GM13976 (cell line): ENCODE data around the gene LGALS7.
A peak's percentile ranks its signal among the peaks of the same experiment; 100 is the strongest.

ENCODE experiments used
- DNase-seq: peaks from one replicate; pipeline ENCODE4 v3.0.0; 2012; ENCODE audit warnings: low spot score
- in situ Hi-C: fragments of 300-500 bp; cut with MboI; formaldehyde crosslinking; loops from one replicate; pipeline ENCODE4 v1.12.0; 2022; ENCODE audit warnings: low sequenced_read_pairs, mixed read lengths, inconsistent platforms; ENCODE audit not compliant: unreplicated experiment
- TF ChIP-seq, protein P1 (sequence below): IDR thresholded peaks from 2 replicates; pipeline ENCODE4 v1.5.1; 2012; ENCODE audit warnings: borderline replicate concordance, mild to moderate bottlenecking; ENCODE audit not compliant: insufficient read depth; ENCODE audit errors: extremely low read depth, missing control alignments, control extremely low read depth

LGALS7 gene

DNA sequence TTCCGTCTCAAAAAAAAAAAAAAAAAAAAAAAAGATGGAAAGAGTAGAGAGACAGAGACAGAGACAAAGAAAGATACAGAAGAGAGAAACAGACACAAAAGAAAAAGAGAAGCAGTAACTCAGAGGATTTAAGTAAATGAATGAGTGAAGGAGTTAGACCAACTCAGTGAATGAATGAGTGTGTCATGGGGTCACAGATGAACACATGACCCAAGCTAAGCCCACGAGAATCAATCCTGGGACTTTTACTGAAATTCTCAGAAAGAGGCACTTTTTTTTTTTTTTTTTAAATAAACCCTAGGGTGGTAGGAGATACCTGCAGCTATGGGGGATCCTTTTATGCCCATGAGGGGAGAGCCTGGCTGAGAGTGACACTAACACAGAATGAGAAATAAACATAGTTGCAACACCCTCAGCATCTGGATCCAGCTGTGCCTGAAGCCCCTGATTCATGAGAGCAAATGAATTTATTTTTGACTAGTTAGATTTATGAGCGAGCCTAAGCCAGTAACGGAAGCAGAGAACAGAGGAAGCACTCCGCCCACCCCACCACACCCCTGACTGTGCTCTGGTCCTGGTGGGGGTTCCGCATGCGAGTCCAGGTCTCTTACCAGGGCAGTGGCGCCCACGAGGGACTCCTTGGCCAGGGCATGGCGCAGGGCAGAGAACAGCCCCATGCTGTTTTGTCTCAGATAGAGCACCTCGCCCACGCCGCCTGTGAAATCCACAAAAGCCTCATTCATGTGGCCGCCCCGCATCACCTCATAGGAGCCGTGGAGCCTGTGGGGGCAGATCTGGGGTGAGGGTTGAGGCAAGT lies 33.7 kb downstream of the LGALS7 start:
- in situ Hi-C loops = no loop called here
- TF ChIP-seq, protein P1, sequence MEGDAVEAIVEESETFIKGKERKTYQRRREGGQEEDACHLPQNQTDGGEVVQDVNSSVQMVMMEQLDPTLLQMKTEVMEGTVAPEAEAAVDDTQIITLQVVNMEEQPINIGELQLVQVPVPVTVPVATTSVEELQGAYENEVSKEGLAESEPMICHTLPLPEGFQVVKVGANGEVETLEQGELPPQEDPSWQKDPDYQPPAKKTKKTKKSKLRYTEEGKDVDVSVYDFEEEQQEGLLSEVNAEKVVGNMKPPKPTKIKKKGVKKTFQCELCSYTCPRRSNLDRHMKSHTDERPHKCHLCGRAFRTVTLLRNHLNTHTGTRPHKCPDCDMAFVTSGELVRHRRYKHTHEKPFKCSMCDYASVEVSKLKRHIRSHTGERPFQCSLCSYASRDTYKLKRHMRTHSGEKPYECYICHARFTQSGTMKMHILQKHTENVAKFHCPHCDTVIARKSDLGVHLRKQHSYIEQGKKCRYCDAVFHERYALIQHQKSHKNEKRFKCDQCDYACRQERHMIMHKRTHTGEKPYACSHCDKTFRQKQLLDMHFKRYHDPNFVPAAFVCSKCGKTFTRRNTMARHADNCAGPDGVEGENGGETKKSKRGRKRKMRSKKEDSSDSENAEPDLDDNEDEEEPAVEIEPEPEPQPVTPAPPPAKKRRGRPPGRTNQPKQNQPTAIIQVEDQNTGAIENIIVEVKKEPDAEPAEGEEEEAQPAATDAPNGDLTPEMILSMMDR = no peak
- DNase-seq = no peak

DNA sequence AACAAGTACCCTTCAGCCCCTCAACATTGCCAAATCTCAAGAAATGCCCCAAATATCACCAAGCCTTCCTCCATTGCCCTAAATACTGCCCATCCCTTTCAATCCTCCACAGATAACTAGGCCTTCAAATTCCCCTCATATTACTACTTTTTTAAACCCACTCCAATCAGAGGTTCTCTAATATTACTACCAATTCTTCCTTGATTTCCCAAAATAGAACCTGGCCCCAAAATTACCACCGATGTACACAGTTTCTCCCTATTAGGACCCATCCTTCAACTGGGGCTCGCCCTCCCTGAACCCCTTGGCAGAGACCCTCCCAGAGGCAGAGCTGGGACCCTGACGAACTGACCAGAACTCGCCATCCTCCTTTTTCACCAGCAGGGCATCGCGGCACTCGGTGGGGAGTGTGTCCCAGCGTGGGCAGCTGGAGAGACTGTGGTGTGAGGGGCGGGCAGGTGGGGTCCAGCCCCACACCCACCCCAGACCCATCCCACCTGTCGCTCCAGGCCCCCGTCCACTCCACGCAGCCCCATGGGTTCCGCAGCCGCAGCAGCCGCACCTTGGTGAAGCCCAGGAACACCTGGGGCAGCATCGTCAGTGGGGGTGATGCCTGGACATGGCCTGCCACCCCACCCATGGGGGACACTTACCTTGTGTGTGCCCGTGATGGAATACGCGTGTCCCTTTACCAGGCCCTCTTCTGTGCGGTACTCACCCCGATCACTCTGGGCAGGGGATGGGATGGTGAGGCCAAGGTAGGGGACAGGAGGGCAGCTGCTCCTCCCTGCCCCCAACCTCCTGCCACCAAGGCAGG lies 35.2 kb downstream of the LGALS7 start:
- TF ChIP-seq, protein P1 = no peak
- in situ Hi-C loops = no loop called here
- no peak for DNase-seq

DNA sequence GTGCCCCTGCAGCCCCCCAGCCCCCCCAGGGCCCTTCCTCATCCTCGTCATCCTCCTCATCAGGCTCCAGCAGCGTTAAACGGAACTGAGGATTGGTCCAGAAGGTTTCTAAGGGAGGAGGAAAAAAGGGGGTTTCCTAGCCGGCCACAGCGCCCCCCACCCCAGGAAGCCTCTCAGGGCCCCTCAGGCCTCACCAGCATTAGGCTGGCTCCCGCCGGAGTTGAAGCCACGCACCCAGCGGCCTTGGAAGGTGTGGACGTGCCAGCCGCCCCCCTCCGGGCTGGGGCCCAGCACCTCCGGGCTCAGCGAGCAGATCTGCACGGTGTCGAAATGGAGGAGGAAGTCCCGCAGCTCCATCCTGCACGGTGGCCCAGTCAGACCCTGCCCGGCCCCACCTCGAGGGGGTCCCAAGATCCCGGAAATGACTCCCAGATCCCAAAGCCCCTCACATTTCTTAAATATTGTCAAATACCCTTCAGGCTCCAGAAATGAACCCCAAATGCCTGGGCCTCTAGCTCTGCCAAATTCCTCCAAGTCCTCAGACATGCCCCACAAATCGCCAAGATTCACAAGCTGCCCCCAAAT lies 35.9 kb downstream of the LGALS7 start:
- TF ChIP-seq, protein P1 = no peak
- no peak for DNase-seq
- in situ Hi-C loops = no loop called here

DNA sequence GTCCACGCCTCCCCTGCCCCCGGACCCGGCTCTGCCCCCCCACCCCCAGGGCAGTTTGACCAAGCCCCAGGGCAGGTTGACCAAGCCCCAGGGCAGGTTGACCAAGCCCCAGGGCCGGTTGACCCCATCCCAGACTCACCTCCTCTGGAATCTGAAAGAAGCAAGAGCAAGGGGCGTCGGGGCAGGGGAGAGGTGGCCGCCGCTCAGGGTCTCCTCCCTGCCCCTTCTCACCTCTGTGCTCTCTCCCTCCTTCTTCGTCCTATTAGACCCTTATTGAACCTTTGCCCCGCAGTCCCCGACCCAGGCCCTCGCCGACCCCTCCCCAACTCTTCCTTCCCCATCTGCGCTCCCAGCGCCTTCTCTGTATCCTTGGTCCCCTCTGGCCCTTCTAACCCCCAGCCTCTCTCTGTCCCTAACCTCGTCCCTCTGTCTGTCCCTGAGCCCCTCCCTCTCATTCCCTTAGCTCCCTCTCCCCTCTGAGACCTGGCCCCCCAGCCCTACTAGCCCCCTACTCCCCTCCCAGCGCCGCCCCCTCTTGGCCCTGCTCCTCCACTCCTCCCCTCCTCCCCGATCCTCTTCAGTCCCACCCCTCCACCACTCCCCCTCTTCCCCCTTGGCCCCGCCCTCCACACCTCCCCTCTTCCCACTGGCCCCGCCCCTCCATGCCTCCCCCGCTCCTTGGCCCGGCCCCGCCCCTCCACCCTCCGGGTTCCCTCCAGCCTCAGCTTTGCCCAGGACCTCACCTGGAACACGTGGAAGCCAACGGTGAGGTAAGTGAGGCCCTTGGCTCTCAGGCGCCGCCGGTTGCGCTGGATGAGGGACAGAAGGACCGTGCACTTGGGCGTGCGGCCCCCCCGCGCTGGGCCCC lies 36.7 kb downstream of the LGALS7 start:
- in situ Hi-C loops = no loop called here
- DNase-seq = peak; percentile 91
- TF ChIP-seq, protein P1 = no peak

DNA sequence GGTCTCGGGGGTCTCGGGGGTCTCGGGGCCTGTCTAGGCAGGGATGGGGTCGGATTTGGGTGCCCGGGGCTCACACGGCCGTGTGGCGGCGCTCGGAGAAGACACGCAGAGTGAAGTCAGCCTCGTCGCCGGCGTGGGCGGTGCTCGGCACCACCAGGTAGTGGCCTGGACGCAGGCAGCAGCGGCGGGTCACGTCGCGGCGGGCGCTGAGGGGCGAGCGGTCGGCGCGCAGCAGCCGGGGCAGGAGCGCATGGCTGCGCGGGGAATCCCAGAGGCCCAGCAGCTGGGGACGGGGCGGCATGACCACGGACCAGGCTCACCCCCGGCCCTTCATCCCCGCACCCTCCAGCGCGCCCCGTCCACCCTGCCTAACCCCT lies 37.3 kb downstream of the LGALS7 start:
- TF ChIP-seq, protein P1 = no peak
- DNase-seq = peak; percentile 81
- in situ Hi-C loops = no loop called here

DNA sequence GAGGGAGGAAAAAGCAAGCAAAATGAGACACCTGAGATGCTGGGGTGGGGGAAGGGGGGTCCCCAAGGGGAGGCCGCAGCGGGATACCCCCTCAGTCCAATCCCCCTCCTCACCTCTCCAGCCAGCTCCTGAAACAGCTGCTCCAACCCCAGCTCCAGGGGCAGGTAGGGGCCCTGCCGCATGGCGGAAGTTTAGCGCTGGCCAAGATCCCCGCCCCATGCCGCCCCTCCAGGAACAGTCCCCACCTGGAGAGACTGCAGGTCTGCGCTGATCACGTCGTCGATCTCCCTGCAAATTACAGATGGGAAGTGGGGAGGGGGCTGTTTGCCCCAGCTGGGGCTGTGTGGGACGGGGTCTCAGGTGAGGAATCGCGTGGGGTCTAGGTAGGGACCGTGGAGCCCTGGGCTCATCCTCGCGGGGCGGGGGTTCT lies 38.0 kb downstream of the LGALS7 start:
- peak; percentile 63 for DNase-seq
- in situ Hi-C loops = no loop called here

More for the DNA sequence above, 38.0 kb downstream of the LGALS7 start:
- TF ChIP-seq, protein P1 = no peak
